ENCODE results near the gene UBTD1. TPM values are rescaled to one million over a fixed set of nuclear protein-coding genes. Genes with fewer than 3 reads are reported as not detected.

UBTD1 gene
- total RNA-seq, 1 donor from 2014 or later, result 33.0 TPM

DNA sequence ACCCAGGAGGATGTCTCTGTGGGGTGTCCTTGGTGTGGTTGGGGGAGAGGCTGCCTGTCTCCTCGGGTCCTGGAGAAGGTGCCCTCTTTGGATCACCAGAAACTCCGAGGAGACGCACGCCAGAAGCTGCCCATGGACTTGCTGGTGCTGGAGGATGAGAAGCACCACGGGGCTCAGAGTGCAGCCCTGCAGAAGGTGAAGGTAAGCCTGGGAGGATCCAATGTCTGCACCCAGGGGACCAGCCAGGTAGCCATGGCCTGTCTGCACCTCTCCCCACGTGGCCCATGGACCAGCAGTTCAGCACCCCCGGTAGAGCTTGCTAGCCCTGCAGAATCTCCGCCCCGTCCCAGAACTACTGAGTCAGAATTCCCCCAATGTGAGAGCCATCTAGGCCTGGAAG is 79.0 kb downstream of the UBTD1 start:
- intact Hi-C loops (cut with DNase I), result no loop called here
- DNase-seq (ENCODE audit: low spot score in 2 of 2), result no peak
- Histone ChIP-seq H3K4me3 (no peak overlapping the region), H3K36me3 (no peaks in the 10 kb centered on the region), H3K9me3 (no peaks in the 10 kb centered on the region), H3K27ac (no peak overlapping the region), H3K27me3 (no peaks in the 10 kb centered on the region), H3K4me1 (peaks cover 3 to 8% of the 10 kb centered on the region in 2 donors)
- no peak for TF ChIP-seq CTCF (IDR thresholded peaks at IDR 0.05)

DNA sequence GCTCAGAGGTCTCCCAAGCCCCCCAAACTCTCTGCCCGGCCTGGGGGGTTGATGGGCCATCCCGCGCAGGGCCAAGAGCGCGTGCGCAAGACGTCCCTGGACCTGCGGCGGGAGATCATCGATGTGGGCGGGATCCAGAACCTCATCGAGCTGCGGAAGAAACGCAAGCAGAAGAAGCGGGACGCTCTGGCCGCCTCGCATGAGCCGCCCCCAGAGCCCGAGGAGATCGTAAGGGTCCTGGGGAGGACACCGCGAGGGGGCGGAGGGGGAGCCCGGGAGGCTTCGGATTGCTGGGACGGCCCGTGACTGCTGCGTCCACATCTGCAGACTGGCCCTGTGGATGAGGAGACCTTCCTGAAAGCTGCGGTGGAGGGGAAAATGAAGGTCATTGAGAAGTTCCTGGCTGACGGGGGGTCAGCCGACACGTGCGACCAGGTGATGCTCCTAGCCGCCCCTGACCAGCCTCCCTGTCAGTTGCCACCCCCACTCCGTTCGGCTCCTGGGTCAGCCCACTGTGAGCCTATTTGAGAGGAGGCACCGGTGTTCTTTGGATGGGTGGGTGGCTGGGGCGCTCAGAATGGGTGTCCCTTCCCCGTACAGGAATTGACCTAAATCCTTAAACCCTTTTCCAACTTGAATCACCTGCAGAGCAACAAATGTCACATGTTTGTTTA is 79.6 kb downstream of the UBTD1 start:
- Histone ChIP-seq H3K4me1 (peaks cover 0 to 7% of the 10 kb centered on the region in 2 donors), H3K9me3 (no peaks in the 10 kb centered on the region), H3K4me3 (no peak overlapping the region), H3K27me3 (no peaks in the 10 kb centered on the region), H3K36me3 (no peaks in the 10 kb centered on the region), H3K27ac (no peak overlapping the region)
- TF ChIP-seq CTCF (IDR thresholded peaks at IDR 0.05), result no peak
- intact Hi-C loops (cut with DNase I), result no loop called here
- DNase-seq (ENCODE audit: low spot score in 2 of 2), result no peak

- H3K36me3 ChIP-seq, result no peaks in the 10 kb centered on the region
- no peak overlapping the region for H3K4me3 ChIP-seq
- no peaks in the 10 kb centered on the region for H3K9me3 ChIP-seq
- H3K27ac ChIP-seq, result no peak overlapping the region
- intact Hi-C loops (cut with DNase I), result no loop called here
- no peaks in the 10 kb centered on the region for H3K27me3 ChIP-seq
- no peak for DNase-seq (ENCODE audit: low spot score in 2 of 2)
- H3K4me1 ChIP-seq, result peaks cover 3 to 12% of the 10 kb centered on the region in 2 donors
- TF ChIP-seq CTCF (IDR thresholded peaks at IDR 0.05), result no peak
These were observed 82.0 kb downstream of the UBTD1 start for GRCh38 chr10:97580421-97581367.

GRCh38 chr10:97582169-97582568 is 83.4 kb downstream of the UBTD1 start:
- Histone ChIP-seq H3K27ac (no peak overlapping the region), H3K36me3 (no peaks in the 10 kb centered on the region), H3K4me1 (peaks cover 3 to 12% of the 10 kb centered on the region in 2 donors), H3K27me3 (no peaks in the 10 kb centered on the region), H3K4me3 (no peak overlapping the region), H3K9me3 (no peaks in the 10 kb centered on the region)
- intact Hi-C loops (cut with DNase I), result no loop called here
- DNase-seq (ENCODE audit: low spot score in 2 of 2), result no peak
- no peak for TF ChIP-seq CTCF (IDR thresholded peaks at IDR 0.05)

DNA sequence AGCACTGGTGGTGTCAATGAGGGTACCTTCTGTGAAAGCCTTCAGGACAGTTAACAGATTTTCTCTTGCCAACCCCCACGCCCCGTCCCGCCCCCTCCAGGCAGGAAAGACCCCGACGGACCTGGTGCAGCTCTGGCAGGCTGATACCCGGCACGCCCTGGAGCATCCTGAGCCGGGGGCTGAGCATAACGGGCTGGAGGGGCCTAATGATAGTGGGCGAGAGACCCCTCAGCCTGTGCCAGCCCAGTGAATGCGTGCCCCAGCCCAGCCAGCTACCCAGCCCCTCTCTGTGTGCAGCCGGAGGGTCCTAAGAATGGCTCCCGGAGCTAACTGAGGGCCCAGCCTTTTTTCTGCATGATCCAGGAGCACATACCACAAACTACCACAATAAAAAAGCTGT is 84.8 kb downstream of the UBTD1 start:
- H3K27ac ChIP-seq, result peak overlapping the region; percentile 70 to 82
- intact Hi-C loops (cut with DNase I), result no loop called here

More for the DNA sequence above, 84.8 kb downstream of the UBTD1 start:
- TF ChIP-seq CTCF (IDR thresholded peaks at IDR 0.05), result no peak
- Histone ChIP-seq H3K4me3 (peak overlapping the region in 1 of 2 donors; percentile 12), H3K9me3 (no peaks in the 10 kb centered on the region), H3K27me3 (no peaks in the 10 kb centered on the region), H3K36me3 (no peaks in the 10 kb centered on the region), H3K4me1 (peaks cover 3 to 12% of the 10 kb centered on the region in 2 donors)
- DNase-seq (ENCODE audit: low spot score in 2 of 2), result no peak

Measured in ascending aorta (tissue), 2 donors.